ENCODE results near the gene PPFIA1.

The PPFIA1 gene

DNA sequence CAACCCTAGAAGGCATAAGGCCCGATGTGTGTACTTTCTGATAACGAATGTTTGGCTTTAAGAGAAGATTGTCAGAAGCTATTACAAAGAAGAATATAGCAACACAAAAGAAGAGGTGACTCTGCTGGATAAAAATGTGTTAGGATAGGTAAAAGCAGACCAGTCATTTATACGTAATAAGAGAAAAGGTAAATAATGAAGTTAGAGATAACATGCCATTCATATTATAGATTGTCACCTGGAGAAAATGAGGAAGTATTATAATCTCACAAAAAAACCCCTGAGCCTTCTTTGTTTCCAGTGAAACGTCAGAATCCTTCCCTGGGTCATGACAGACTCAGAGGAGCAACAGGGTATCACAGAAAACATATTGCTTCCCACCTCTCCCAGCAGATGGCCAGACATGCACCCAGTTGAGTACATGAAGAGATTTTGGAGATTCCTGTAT lies 36.1 kb downstream of the PPFIA1 start:
- Histone ChIP-seq H3F3A (ENCODE audit: insufficient read depth) (no peaks in the 10 kb centered on the region), H3K9me3 (ENCODE audit: insufficient read depth, low read length) (no peaks in the 10 kb centered on the region), H3K9me2 (replicated peaks; ENCODE audit: insufficient read depth, low read length) (no peaks in the 10 kb centered on the region), H3K9ac (ENCODE audit: low read length) (no peak overlapping the region), H3K79me2 (ENCODE audit: insufficient read depth, low read length) (peaks cover 28% of the 10 kb centered on the region), H3K36me3 (ENCODE audit: low read length) (no peaks in the 10 kb centered on the region), H3K4me2 (ENCODE audit: low read depth, low read length, poor library complexity, severe bottlenecking) (no peak overlapping the region), H3K4me3 (ENCODE audit: insufficient read depth, low read length, poor library complexity, severe bottlenecking) (no peak overlapping the region), H3K27me3 (ENCODE audit: low read length) (no peaks in the 10 kb centered on the region), H2AFZ (ENCODE audit: low read depth, low read length, severe bottlenecking) (no peak overlapping the region), H3K27ac (ENCODE audit: low read depth, low read length) (no peak overlapping the region), H4K20me1 (ENCODE audit: low read depth, low read length) (peaks cover 5% of the 10 kb centered on the region; the same call in 1 of the 2 replicates)
- TF ChIP-seq, protein P1, sequence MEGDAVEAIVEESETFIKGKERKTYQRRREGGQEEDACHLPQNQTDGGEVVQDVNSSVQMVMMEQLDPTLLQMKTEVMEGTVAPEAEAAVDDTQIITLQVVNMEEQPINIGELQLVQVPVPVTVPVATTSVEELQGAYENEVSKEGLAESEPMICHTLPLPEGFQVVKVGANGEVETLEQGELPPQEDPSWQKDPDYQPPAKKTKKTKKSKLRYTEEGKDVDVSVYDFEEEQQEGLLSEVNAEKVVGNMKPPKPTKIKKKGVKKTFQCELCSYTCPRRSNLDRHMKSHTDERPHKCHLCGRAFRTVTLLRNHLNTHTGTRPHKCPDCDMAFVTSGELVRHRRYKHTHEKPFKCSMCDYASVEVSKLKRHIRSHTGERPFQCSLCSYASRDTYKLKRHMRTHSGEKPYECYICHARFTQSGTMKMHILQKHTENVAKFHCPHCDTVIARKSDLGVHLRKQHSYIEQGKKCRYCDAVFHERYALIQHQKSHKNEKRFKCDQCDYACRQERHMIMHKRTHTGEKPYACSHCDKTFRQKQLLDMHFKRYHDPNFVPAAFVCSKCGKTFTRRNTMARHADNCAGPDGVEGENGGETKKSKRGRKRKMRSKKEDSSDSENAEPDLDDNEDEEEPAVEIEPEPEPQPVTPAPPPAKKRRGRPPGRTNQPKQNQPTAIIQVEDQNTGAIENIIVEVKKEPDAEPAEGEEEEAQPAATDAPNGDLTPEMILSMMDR (IDR thresholded peaks at IDR 0.05; ENCODE audit: insufficient read depth, low read length, poor library complexity, severe bottlenecking) = no peak
- TF ChIP-seq EZH2phosphoT487 (conservative IDR thresholded peaks at IDR 0.05; ENCODE audit: low read length) = no peak

DNA sequence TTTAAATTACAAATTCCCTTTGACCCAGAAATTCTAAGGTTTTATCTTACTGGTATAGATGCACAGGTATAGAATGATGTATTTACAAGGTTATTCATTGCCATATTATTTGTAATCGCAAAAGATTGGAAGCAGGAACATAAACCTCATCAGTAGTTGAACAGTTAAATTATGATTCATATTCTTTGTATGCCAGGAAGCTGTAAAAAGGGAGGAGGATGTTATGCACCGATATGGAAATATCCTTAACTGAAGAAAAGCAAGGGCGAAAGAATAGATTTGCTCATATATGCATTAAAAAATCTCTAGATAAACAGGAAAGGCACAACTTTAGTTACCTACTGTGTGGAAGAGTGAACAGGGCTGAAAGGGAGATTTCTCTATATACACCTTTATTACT lies 36.7 kb downstream of the PPFIA1 start:
- H3K79me2 ChIP-seq (ENCODE audit: insufficient read depth, low read length) = peaks cover 22% of the 10 kb centered on the region

DNA sequence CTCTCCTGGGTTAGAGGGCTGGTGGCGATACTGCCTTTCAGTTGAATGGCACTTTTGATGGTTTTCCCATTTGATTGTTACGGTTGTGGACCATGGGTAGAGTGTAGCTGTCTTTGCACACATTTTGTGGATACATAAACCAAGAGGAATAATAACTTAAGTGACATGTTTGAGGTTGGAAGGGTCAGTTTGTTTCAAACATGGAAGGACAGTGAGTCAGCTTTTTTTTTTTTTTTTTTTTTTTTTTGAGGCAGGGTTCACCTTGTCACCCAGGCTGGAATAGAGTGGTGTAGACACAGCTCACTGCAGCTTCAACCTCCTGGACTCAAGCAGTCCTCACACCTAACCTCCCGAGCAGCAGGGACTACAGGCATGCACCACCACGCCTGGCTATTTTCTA lies 41.1 kb downstream of the PPFIA1 start:
- Histone ChIP-seq H3K9ac (ENCODE audit: low read length) (no peak overlapping the region), H3K9me2 (replicated peaks; ENCODE audit: insufficient read depth, low read length) (no peaks in the 10 kb centered on the region), H4K20me1 (ENCODE audit: low read depth, low read length) (peaks cover 2% of the 10 kb centered on the region; the same call in 1 of the 2 replicates), H3F3A (ENCODE audit: insufficient read depth) (no peaks in the 10 kb centered on the region), H3K4me2 (ENCODE audit: low read depth, low read length, poor library complexity, severe bottlenecking) (no peak overlapping the region), H3K4me3 (ENCODE audit: insufficient read depth, low read length, poor library complexity, severe bottlenecking) (no peak overlapping the region), H2AFZ (ENCODE audit: low read depth, low read length, severe bottlenecking) (no peak overlapping the region), H3K9me3 (ENCODE audit: insufficient read depth, low read length) (no peaks in the 10 kb centered on the region), H3K27me3 (ENCODE audit: low read length) (no peaks in the 10 kb centered on the region), H3K36me3 (ENCODE audit: low read length) (no peaks in the 10 kb centered on the region), H3K27ac (ENCODE audit: low read depth, low read length) (no peak overlapping the region), H3K79me2 (ENCODE audit: insufficient read depth, low read length) (peaks cover 9% of the 10 kb centered on the region)
- no peak for TF ChIP-seq EZH2phosphoT487 (conservative IDR thresholded peaks at IDR 0.05; ENCODE audit: low read length)
- TF ChIP-seq, protein P1 (IDR thresholded peaks at IDR 0.05; ENCODE audit: insufficient read depth, low read length, poor library complexity, severe bottlenecking) = no peak

More for the DNA sequence above, 36.7 kb downstream of the PPFIA1 start:
- no peak overlapping the region for H2AFZ ChIP-seq (ENCODE audit: low read depth, low read length, severe bottlenecking)
- no peak overlapping the region for H3K4me3 ChIP-seq (ENCODE audit: insufficient read depth, low read length, poor library complexity, severe bottlenecking)
- H3K4me2 ChIP-seq (ENCODE audit: low read depth, low read length, poor library complexity, severe bottlenecking) = no peak overlapping the region
- no peaks in the 10 kb centered on the region for H3F3A ChIP-seq (ENCODE audit: insufficient read depth)
- H3K36me3 ChIP-seq (ENCODE audit: low read length) = no peaks in the 10 kb centered on the region
- H3K9me3 ChIP-seq (ENCODE audit: insufficient read depth, low read length) = no peaks in the 10 kb centered on the region
- H3K27ac ChIP-seq (ENCODE audit: low read depth, low read length) = no peak overlapping the region
- H4K20me1 ChIP-seq (ENCODE audit: low read depth, low read length) = peaks cover 5% of the 10 kb centered on the region; the same call in 1 of the 2 replicates
- TF ChIP-seq EZH2phosphoT487 (conservative IDR thresholded peaks at IDR 0.05; ENCODE audit: low read length) = no peak
- TF ChIP-seq, protein P1 (IDR thresholded peaks at IDR 0.05; ENCODE audit: insufficient read depth, low read length, poor library complexity, severe bottlenecking) = no peak
- no peaks in the 10 kb centered on the region for H3K9me2 ChIP-seq (replicated peaks; ENCODE audit: insufficient read depth, low read length)
- H3K27me3 ChIP-seq (ENCODE audit: low read length) = no peaks in the 10 kb centered on the region
- H3K9ac ChIP-seq (ENCODE audit: low read length) = no peak overlapping the region
